Measurements from ENCODE around the gene TOM1L2. TPM values are rescaled to one million over a fixed set of nuclear protein-coding genes. Genes with fewer than 3 reads are reported as not detected.

TOM1L2 gene
- total RNA-seq, 8 experiments from 2014 or later: 21.0 to 61.1 (median 36.0) TPM

GRCh38 chr17:17981330-17981729 is 9.1 kb upstream of the TOM1L2 start:
- Histone ChIP-seq H3K4me3 (no peak overlapping the region), H3K27ac (no peak overlapping the region), H3K4me1 (replicated peaks in 1 of 2) (no peaks in the 10 kb centered on the region)
- no peak for ATAC-seq (replicated peaks in 6 of 8)
- in situ Hi-C loops (cut with MboI; ENCODE audit: low pct_unique_long_range_greater_than_20kb in 2 of 9, low sequenced_read_pairs in 9 of 9, unreplicated experiment in 9 of 9): no loop called here
- WGBS, 10 experiments: 71 to 100% (median 83%) methylated on average over 1 to 4 of the region's 9 CpGs; no CpG with 5 or more reads in 6 of the 10 experiments

DNA sequence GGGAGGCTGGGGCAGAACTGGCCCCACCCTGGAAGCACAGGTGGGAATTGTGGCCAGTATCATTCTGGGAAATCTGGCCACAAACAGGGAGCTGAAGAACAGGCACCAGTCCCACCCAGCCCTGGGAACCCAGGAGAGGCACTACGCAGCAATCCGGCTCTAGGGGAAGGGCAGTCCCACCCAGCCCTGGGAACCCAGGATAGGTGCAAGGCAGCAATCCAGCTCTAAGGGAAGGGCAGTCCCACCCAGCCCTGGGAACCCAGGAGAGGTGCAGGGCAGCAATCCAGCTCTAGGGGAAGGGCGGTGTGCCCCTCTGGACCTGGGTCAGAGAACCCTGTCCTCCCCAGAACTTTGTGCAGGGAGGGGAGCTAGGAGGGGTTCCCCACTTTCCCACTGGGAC is 7.6 kb upstream of the TOM1L2 start:
- in situ Hi-C loops (cut with MboI; ENCODE audit: low pct_unique_long_range_greater_than_20kb in 2 of 9, low sequenced_read_pairs in 9 of 9, unreplicated experiment in 9 of 9): no loop called here
- 67 to 100% (median 83%) methylated on average over 1 to 3 of the region's 3 CpGs; no CpG with 5 or more reads in 7 of the 10 experiments for WGBS, 10 experiments
- ATAC-seq (replicated peaks in 6 of 8): peak in 1 of 8 experiments; percentile 20
- Histone ChIP-seq H3K27ac (no peak overlapping the region), H3K4me3 (no peak overlapping the region), H3K4me1 (replicated peaks in 1 of 2) (no peaks in the 10 kb centered on the region)

- H3K27ac ChIP-seq: no peak overlapping the region
- in situ Hi-C loops (cut with MboI; ENCODE audit: low pct_unique_long_range_greater_than_20kb in 2 of 9, low sequenced_read_pairs in 9 of 9, unreplicated experiment in 9 of 9): no loop called here
- WGBS, 10 experiments: 39 to 100% (median 77%) methylated on average over 1 to 7 of the region's 14 CpGs; no CpG with 5 or more reads in 1 of the 10 experiments
- no peak overlapping the region for H3K4me3 ChIP-seq
- H3K4me1 ChIP-seq (replicated peaks in 1 of 2): no peaks in the 10 kb centered on the region
- no peak for ATAC-seq (replicated peaks in 6 of 8)
Measured at GRCh38 chr17:17978481-17979424, 6.6 kb upstream of the TOM1L2 start.

DNA sequence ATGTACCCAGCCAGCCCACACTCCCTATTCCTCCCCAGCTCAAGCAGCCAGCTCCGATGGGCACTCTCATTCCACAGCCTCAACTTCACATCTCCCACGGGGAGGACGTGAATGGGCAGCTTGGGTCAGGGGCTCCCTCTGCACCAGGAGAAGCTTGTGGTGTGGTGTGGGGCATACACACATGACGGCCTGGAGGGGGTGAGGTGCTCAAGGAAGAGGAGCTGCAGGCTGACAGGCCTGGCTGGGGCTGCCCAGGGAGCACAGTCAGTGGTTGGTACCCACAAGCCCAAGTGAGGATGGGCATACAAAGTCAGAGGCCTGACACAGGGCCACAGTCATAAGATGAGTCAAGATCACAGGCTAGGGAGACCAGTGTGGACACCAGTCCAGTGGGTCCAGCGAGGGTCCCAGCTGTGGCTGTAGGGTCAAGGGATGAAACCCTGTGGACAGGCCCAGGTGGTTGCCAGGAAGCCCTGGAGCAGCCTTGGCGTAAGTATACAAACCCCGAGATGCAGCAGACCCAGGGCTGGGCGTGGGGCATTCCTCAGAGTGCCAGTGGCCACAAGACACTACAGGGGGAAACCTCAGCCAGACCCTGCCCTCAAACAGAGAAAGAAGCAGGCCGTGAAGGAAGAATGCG is 4.9 kb upstream of the TOM1L2 start:
- no peak overlapping the region for H3K27ac ChIP-seq
- WGBS, 10 experiments: 0 to 94% (median 67%) methylated on average over 1 to 6 of the region's 10 CpGs; no CpG with 5 or more reads in 1 of the 10 experiments
- in situ Hi-C loops (cut with MboI; ENCODE audit: low pct_unique_long_range_greater_than_20kb in 2 of 9, low sequenced_read_pairs in 9 of 9, unreplicated experiment in 9 of 9): no loop called here
- no peak for ATAC-seq (replicated peaks in 6 of 8)
- H3K4me3 ChIP-seq: no peak overlapping the region
- H3K4me1 ChIP-seq (replicated peaks in 1 of 2): peaks cover 4 to 5% of the 10 kb centered on the region in 2 donors

DNA sequence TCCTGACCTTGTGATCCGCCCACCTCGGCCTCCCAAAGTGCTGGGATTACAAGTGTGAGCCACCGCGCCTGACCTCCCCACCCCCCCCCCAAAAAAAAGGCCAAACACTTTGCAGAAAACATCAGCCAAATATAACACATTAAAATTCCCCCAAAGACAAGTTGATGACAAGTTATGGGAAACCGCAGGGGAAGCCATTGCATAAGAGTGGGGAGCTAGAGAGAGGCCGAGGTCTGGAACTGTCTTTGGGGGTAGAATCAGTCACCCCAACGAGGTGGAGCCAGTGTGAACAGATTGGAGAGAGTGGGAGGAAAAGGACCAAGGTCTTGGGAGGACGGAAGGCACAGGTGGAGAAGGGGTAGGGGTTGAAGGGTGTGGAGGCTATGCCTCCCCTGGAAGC is 3.2 kb upstream of the TOM1L2 start:
- no peak for ATAC-seq (replicated peaks in 6 of 8)
- H3K4me1 ChIP-seq (replicated peaks in 1 of 2): peaks cover 10 to 13% of the 10 kb centered on the region in 2 donors
- H3K27ac ChIP-seq: no peak overlapping the region
- WGBS, 10 experiments: 20 to 100% (median 63%) methylated on average over 1 to 4 of the region's 8 CpGs; no CpG with 5 or more reads in 3 of the 10 experiments
- no peak overlapping the region for H3K4me3 ChIP-seq
- in situ Hi-C loops (cut with MboI; ENCODE audit: low pct_unique_long_range_greater_than_20kb in 2 of 9, low sequenced_read_pairs in 9 of 9, unreplicated experiment in 9 of 9): no loop called here

DNA sequence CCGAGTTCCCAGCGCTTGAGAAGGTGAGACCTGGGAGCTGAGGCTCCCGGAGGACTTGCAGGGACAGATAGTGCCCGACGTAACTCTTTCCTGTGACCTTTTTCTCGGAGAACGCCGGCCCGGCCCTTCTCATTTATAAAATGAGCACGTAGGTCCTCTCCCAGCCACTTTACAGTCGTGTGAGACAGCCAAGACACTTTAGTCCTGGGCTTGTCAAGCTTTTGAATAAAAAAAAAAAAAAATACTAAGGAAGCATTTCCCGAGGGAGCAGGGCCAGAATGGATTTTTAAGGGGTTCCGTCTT is 703 bp upstream of the TOM1L2 start:
- peak in 2 of 8 experiments; percentile 1 to 3 for ATAC-seq (replicated peaks in 6 of 8)
- Histone ChIP-seq H3K27ac (peak overlapping the region; percentile 1 to 32), H3K4me1 (replicated peaks in 1 of 2) (peaks cover 10 to 13% of the 10 kb centered on the region in 2 donors), H3K4me3 (peak overlapping the region; percentile 46 to 65 (median 52))
- 0 to 30% (median 7%) methylated on average over 1 to 13 of the region's 13 CpGs for WGBS, 10 experiments
- in situ Hi-C loops (cut with MboI; ENCODE audit: low pct_unique_long_range_greater_than_20kb in 2 of 9, low sequenced_read_pairs in 9 of 9, unreplicated experiment in 9 of 9): no loop called here

GRCh38 chr17:17971431-17972125 is 622 bp downstream of the TOM1L2 start:
- Histone ChIP-seq H3K4me3 (peak overlapping the region; percentile 55 to 89 (median 77)), H3K4me1 (replicated peaks in 1 of 2) (peaks cover 10 to 13% of the 10 kb centered on the region in 2 donors), H3K27ac (peak overlapping the region; percentile 59 to 78)
- WGBS, 10 experiments: 0% methylated on average over 1 to 4 of the region's 33 CpGs; no CpG with 5 or more reads in 6 of the 10 experiments
- no peak for ATAC-seq (replicated peaks in 6 of 8)
- in situ Hi-C loops (cut with MboI; ENCODE audit: low pct_unique_long_range_greater_than_20kb in 2 of 9, low sequenced_read_pairs in 9 of 9, unreplicated experiment in 9 of 9): no loop called here

DNA sequence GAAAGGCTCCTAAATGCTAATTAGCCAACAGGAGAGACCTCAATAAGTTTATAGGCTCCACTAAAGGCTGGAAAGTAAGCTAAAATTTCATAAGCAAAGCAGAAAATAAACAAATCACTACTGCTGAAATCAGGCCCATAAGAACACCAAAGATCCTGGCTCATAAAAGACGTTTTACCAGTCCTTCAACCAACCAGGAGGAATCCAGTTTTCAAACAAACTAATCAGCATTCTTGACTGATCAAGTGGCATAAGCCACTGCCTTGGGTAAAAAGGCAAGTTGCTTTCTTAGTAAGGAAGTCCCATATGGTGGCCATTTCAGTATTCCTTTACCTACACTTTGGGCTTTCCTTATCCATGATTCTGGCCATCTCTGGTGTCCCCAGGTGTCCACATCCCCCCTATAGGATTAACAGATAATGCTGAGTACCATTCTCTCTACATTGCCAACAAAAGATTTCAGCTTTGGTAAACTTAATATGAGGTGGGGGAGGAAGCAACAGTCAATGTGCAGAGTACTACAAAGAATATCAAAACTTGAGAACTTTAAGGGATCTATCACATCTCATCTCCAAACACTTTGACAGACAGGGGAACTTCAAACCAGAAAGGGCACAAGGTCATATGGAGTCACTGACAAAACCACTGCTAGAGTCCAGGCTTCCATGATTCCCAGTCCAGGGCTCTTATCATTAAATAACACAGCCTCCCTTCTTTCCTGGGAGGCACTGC is 1.3 kb downstream of the TOM1L2 start:
- ATAC-seq (replicated peaks in 6 of 8): no peak
- peaks cover 10 to 13% of the 10 kb centered on the region in 2 donors for H3K4me1 ChIP-seq (replicated peaks in 1 of 2)
- H3K4me3 ChIP-seq: peak overlapping the region; percentile 55 to 89 (median 77)
- in situ Hi-C loops (cut with MboI; ENCODE audit: low pct_unique_long_range_greater_than_20kb in 2 of 9, low sequenced_read_pairs in 9 of 9, unreplicated experiment in 9 of 9): no loop called here
- no peak overlapping the region for H3K27ac ChIP-seq
- 0 to 27% (median 20%) methylated on average over 1 of the region's 1 CpG; no CpG with 5 or more reads in 5 of the 10 experiments for WGBS, 10 experiments

DNA sequence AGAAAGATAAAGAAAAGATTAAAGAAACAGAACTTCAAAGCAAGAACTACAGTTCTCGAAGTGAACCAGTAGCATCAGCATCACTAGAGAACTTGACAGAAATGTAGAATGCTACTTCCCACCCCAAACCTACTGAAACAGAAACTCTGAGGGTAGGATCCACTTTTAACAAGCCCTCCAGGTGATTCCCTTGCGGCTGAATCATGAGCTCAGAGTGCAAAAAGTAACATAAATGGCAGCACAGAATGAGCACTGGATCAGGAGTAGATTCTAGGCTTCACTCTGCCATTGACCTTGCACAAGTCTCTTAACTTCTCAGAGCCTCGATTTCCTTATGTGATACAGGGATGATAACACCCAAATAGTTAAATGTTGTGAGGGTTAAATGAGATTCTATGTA is 5.8 kb downstream of the TOM1L2 start:
- 60 to 86% (median 78%) methylated on average over 1 to 3 of the region's 3 CpGs; no CpG with 5 or more reads in 2 of the 10 experiments for WGBS, 10 experiments
- H3K4me1 ChIP-seq (replicated peaks in 1 of 2): peaks cover 16 to 23% of the 10 kb centered on the region in 2 donors
- no peak overlapping the region for H3K4me3 ChIP-seq
- no peak overlapping the region for H3K27ac ChIP-seq
- in situ Hi-C loops (cut with MboI; ENCODE audit: low pct_unique_long_range_greater_than_20kb in 2 of 9, low sequenced_read_pairs in 9 of 9, unreplicated experiment in 9 of 9): no loop called here
- ATAC-seq (replicated peaks in 6 of 8): no peak

DNA sequence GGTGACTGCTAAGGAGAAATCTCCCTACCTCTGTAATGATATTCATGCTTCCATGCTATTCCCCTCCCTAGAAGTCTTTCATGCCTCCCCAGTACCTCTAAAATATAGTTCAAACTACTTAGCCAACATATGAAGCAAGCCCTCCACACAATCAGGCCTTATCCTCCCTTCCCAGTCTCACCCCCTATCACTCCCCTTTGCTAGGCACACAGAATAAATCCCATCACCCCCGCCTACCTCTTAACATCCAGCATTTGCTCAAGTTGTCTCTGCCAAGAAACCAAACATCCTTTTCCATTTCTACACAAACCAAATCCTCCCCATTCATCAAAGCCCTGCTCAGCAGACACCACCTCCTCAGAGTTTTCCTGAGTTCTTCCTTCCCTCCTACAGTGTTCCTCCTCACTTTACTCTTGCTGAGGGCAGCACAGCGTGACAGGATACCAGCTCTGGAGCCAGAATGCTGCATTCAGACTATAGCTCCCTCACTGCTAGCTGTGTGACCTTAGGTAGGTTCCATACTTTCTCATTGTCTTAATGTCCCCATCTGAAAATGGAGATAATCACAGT is 7.0 kb downstream of the TOM1L2 start:
- H3K4me3 ChIP-seq: no peak overlapping the region
- WGBS, 10 experiments: 57 to 93% (median 80%) methylated on average over 1 to 2 of the region's 2 CpGs; no CpG with 5 or more reads in 5 of the 10 experiments

DNA sequence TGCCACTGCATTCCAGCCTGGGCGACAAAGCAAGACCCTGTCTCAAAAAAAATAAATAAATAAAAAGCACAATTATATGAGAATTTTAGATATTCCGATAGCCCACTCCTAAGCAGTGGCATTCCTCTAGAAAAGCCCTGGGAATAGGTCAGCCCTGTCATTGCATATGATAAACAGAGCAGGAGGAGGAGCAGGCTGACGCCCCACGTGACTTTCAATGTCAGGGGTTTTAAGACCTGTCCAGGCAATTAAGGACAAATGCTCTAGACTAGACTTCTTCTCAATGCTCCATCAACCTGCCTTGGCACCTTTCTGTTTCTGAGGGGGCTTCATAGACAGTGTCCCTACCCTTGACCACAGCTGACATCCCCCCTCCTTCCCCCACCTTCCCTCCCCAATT is 7.5 kb downstream of the TOM1L2 start:
- ATAC-seq (replicated peaks in 6 of 8): peak in 5 of 8 experiments; percentile 73 to 94 (median 88)
- Histone ChIP-seq H3K4me1 (replicated peaks in 1 of 2) (peaks cover 16 to 19% of the 10 kb centered on the region in 2 donors), H3K4me3 (no peak overlapping the region), H3K27ac (no peak overlapping the region)
- 45 to 83% (median 69%) methylated on average over 1 to 4 of the region's 4 CpGs; no CpG with 5 or more reads in 3 of the 10 experiments for WGBS, 10 experiments
- in situ Hi-C loops (cut with MboI; ENCODE audit: low pct_unique_long_range_greater_than_20kb in 2 of 9, low sequenced_read_pairs in 9 of 9, unreplicated experiment in 9 of 9): no loop called here

More for the DNA sequence above, 7.0 kb downstream of the TOM1L2 start:
- H3K4me1 ChIP-seq (replicated peaks in 1 of 2): peaks cover 11 to 15% of the 10 kb centered on the region in 2 donors
- in situ Hi-C loops (cut with MboI; ENCODE audit: low pct_unique_long_range_greater_than_20kb in 2 of 9, low sequenced_read_pairs in 9 of 9, unreplicated experiment in 9 of 9): no loop called here
- peak in 3 of 8 experiments; percentile 5 to 22 (median 11) for ATAC-seq (replicated peaks in 6 of 8)
- H3K27ac ChIP-seq: no peak overlapping the region

Measured in motor neuron (in vitro differentiated cells).